HG03139 (cell line): Measurements from ENCODE around the gene TNKS2.
"Not testable (repeated sequence)": the region's sequence is repeated elsewhere in the genome, so short reads cannot be mapped to it uniquely, and the experiment has no call there.

Experiments used
- ATAC-seq: cut with Tn5 transposase; IDR thresholded peaks from one replicate; pipeline ENCODE4 v1.9.1; 2021; ENCODE audit not compliant: unreplicated experiment

The TNKS2 gene

GRCh38 chr10:91864744-91865143 is 66.5 kb downstream of the TNKS2 start:
- ATAC-seq = no peak

GRCh38 chr10:91865562-91866081 is 67.4 kb downstream of the TNKS2 start:
- no peak for ATAC-seq

DNA sequence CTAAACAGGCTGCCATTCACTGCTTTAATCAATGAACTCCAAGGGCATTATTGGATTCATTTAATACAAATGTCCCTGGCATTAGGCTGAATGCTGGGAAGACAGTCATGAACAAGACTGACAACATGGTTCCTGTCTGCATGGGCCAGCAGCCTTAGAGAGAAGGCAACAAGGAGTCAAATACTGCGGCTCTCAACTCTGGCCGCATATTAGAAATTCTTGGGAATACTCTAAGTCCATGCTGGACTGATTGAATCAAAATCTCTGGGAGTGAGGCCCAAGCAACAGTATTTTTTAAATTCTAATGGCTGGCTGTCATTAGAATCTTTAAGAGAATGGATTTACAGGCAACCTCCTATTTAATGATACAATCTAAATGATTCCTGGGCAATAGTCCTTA is 76.9 kb downstream of the TNKS2 start:
- no peak for ATAC-seq

GRCh38 chr10:91875779-91876178 is 77.6 kb downstream of the TNKS2 start:
- ATAC-seq = no peak

GRCh38 chr10:91879515-91880170 is 81.4 kb downstream of the TNKS2 start:
- no peak for ATAC-seq

- ATAC-seq = no peak
These were observed 82.1 kb downstream of the TNKS2 start for GRCh38 chr10:91880310-91880709.

DNA sequence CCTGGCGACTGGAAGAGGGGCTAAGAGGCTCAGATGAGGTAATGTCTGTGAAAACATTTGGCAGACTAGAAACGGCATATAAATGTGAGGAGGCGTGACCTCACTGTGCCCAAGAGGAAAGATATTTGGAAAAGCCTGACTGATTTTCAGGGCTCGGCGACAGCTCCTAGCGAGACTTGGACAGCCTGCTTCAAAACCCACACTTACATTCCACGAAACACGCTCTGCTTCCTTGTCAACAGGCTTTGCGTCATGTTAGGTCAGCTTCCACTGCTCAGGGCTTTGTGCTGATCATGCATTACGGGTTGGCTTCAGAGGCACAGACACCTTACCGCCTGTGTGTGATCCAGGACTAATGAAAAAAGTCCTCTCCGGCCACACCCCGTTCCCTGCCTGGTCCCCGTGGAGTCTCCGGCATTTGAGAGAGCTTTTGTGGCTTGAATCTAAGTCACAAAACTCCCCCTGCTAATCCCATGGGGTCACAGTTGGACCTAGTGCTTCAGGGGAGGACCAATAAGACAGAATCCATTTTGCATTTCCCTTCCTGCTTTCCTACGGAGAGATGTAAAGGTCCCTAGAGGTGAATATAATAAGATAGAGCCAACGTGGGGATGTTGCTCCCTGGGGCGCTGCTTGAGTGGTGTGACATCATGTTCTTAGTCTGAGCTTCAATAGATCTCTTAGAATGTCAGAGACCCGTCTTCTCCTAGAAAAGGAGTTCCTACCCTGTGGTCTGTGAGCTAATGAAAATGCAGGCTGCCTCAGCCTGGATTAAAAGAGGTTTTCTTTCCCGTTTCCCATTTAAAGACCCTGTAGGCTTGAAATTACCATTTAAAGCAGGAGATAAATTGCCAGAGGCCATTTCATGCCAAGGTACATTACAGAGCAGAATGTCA is 85.6 kb downstream of the TNKS2 start:
- ATAC-seq = no peak

- ATAC-seq = no peak
These were observed 86.3 kb downstream of the TNKS2 start for GRCh38 chr10:91884536-91884935.

DNA sequence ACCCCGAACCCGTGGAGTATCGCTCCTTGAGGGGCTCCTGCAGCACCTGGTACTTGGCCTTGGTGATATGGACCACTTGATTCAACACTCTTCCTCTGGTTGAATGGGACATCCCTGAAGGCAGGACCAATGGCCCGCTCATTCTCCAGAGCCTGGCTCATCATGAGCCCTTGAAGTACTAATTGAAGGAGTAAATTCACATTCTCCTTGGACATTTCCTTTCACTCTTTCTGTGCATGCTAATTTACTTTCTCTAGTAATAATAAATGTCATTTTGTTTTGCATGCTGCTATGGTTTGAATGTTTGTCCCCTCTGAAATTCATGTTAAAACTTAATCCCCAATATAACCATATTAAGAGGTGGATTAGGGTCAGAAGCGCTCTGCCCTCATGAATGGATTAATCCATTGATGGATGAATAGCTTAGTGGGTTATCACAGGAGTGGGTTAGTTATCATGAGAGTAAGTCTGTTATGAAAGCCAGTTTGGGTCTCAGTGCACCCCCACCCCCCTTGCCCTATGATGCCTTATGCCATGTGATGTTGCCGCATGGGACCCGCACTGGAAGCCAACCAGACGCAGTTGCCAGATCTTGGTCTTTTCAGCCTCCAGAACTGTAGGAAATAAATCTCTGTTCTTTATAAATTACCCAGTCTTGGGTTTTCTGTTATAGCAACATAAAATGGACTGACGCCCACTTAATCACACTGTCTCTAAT is 87.3 kb downstream of the TNKS2 start:
- no peak for ATAC-seq

- no peak for ATAC-seq
These were observed 88.7 kb downstream of the TNKS2 start for GRCh38 chr10:91886954-91887271.

GRCh38 chr10:91887272-91888076 is 89.2 kb downstream of the TNKS2 start:
- no peak for ATAC-seq

- ATAC-seq = no peak
These were observed 93.1 kb downstream of the TNKS2 start for GRCh38 chr10:91891125-91892001.

GRCh38 chr10:91893051-91893450 is 94.8 kb downstream of the TNKS2 start:
- no peak for ATAC-seq

DNA sequence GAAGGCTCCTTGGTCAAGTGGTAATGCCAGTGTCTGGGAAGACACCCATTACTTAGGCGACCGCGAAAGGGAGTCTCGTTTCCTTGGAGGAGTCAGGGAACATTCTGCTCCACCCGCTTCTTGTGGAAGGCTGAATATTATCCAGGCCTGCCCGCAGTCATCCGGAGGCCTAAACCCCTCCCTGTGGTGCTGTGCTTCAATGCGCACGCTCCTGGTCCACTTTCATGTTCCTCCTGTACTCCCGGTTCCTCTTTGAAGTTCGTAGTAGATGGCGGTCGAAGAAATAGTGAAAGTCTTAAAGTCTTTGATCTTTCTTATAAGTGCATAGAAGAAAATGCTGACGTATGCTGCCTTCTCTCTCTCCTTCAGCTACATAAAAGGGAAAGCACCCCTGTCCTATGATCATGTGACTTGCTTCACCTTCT is 96.0 kb downstream of the TNKS2 start:
- ATAC-seq = not testable (repeated sequence)

DNA sequence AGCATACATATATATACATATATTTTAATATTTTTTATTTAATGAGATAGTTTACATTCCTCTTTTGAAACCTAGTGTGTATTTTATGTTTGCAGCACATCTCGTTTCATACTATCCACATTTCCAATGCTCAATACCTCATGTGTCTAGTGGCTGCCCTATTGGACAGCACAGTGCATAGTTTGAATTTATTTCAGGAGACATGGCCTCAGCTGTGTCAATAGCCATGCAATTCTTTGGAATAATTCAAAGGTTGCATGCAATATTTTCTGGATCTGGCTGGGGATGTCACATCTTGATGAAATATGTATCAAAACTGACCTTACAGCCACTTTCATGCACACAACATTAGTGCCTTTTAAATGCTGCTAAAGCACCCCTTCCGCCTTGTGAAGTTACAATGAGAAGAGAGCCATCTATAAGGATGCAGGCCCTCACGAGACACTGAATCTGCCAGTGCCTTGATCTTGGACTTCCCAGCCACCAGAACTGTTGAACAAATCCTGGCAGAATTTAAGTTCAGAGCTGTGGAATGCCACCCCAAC is 98.1 kb downstream of the TNKS2 start:
- no peak for ATAC-seq

DNA sequence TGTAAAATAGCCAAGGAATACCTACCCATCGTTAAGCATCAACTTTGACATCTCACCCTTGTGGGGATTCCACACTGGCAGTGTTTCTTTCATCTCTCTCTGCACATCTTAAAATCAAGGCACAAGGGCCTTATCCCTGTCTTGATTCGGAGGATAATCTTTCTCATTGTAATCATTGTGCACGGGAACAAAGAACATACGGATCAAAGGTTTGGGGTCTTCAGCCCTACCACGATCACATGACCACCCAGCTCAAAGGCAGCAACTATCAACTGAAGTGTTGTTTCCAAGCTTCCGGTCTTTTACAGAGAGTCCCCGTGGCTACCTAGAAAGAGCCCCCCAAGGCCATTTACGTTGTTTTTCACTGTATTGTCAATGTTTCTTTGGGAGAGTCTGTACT is 99.2 kb downstream of the TNKS2 start:
- no peak for ATAC-seq

GRCh38 chr10:91901784-91902677 is 103.8 kb downstream of the TNKS2 start:
- ATAC-seq = no peak

GRCh38 chr10:91907033-91907594 is 108.9 kb downstream of the TNKS2 start:
- no peak for ATAC-seq
